H9 (cell line): ENCODE data around the gene EVI2A. TPM values are rescaled to one million over a fixed set of nuclear protein-coding genes. Genes with fewer than 3 reads are reported as not detected.

ENCODE experiments used
- DNase-seq: peaks from one replicate; pipeline ENCODE4 v3.0.0-alpha.2; 2017
- H2AFZ ChIP-seq: one replicate; pipeline ENCODE4 v1.6.1; 2013; ENCODE audit warnings: mild to moderate bottlenecking, low read length, control low read depth, moderate library complexity
- H2AK5ac ChIP-seq: 2 replicates; pipeline ENCODE4 v1.6.1; 2013; ENCODE audit warnings: low read length, control low read depth, mixed read lengths; ENCODE audit not compliant: insufficient read length
- H2BK120ac ChIP-seq: one replicate; pipeline ENCODE4 v1.6.1; 2013; ENCODE audit warnings: low read depth, mild to moderate bottlenecking, low read length, control low read depth, inconsistent platforms; ENCODE audit not compliant: poor library complexity, severe bottlenecking
- H2BK12ac ChIP-seq: 2 replicates; pipeline ENCODE4 v1.6.1; 2013; ENCODE audit warnings: low read length, control low read depth, mixed read lengths, low read depth; ENCODE audit not compliant: insufficient read length
- H2BK15ac ChIP-seq: 2 replicates; pipeline ENCODE4 v1.6.1; 2013; ENCODE audit warnings: low read depth, low read length, control low read depth
- H2BK20ac ChIP-seq: one replicate; pipeline ENCODE4 v1.6.1; 2013; ENCODE audit warnings: low read depth, mild to moderate bottlenecking, low read length, control low read depth, inconsistent platforms; ENCODE audit not compliant: poor library complexity, severe bottlenecking
- H2BK5ac ChIP-seq: 2 replicates; pipeline ENCODE4 v1.6.1; 2013; ENCODE audit warnings: low read length, control low read depth, mixed read lengths; ENCODE audit not compliant: insufficient read length
- H3K14ac ChIP-seq: 2 replicates; pipeline ENCODE4 v1.6.1; 2013; ENCODE audit warnings: low read length, control low read depth; ENCODE audit not compliant: insufficient read depth
- H3K18ac ChIP-seq: 2 replicates; pipeline ENCODE4 v1.6.1; 2013; ENCODE audit warnings: low read depth, mild to moderate bottlenecking, mixed read lengths, low read length, control low read depth; ENCODE audit not compliant: insufficient read length
- H3K23ac ChIP-seq: 2 replicates; pipeline ENCODE4 v1.6.1; 2013; ENCODE audit warnings: low read length, control low read depth, mixed read lengths, low read depth; ENCODE audit not compliant: insufficient read length
- H3K23me2 ChIP-seq: 2 replicates; pipeline ENCODE4 v1.6.1; 2013; ENCODE audit warnings: low read depth, mild to moderate bottlenecking, mixed read lengths, low read length, control low read depth; ENCODE audit not compliant: insufficient read length, poor library complexity, severe bottlenecking
- H3K27ac ChIP-seq: 2 replicates; pipeline ENCODE4 v1.5.1; 2013; ENCODE audit warnings: low read length, control low read depth, mixed read lengths, low read depth; ENCODE audit not compliant: insufficient read length
- H3K27me3 ChIP-seq: 2 replicates; pipeline ENCODE4 v1.6.1; 2013; ENCODE audit warnings: low read length, control low read depth, inconsistent platforms; ENCODE audit not compliant: insufficient read depth
- H3K4ac ChIP-seq: 2 replicates; pipeline ENCODE4 v1.6.1; 2013; ENCODE audit warnings: low read depth, mild to moderate bottlenecking, control low read depth, inconsistent platforms, low read length, moderate library complexity
- H3K4me1 ChIP-seq: 2 replicates; pipeline ENCODE4 v1.6.1; 2013; ENCODE audit warnings: low read length, control low read depth, inconsistent platforms; ENCODE audit not compliant: insufficient read depth
- H3K4me2 ChIP-seq: 2 replicates; pipeline ENCODE4 v1.6.1; 2013; ENCODE audit warnings: low read length, control low read depth, mixed read lengths; ENCODE audit not compliant: insufficient read length, insufficient read depth
- H3K56ac ChIP-seq: 2 replicates; pipeline ENCODE4 v1.6.1; 2013; ENCODE audit warnings: low read depth, mild to moderate bottlenecking, mixed read lengths, low read length, control low read depth; ENCODE audit not compliant: insufficient read length
- H3K79me1 ChIP-seq: 2 replicates; pipeline ENCODE4 v1.6.1; 2013; ENCODE audit warnings: low read depth, mild to moderate bottlenecking, moderate library complexity, low read length, control low read depth, inconsistent platforms; ENCODE audit not compliant: insufficient read depth, poor library complexity, severe bottlenecking
- H3K79me2 ChIP-seq: 2 replicates; pipeline ENCODE4 v1.6.1; 2013; ENCODE audit warnings: low read length, control low read depth, inconsistent platforms; ENCODE audit not compliant: insufficient read depth
- H3K9ac ChIP-seq: 2 replicates; pipeline ENCODE4 v1.6.1; 2013; ENCODE audit warnings: low read length, control low read depth, mixed read lengths; ENCODE audit not compliant: insufficient read length; ENCODE audit errors: extremely low read depth
- H3K9me3 ChIP-seq: one replicate; pipeline ENCODE4 v1.6.1; 2013; ENCODE audit warnings: low read depth, low read length, inconsistent platforms; ENCODE audit not compliant: control insufficient read depth
- H3T11ph ChIP-seq: one replicate; pipeline ENCODE4 v1.6.1; 2013; ENCODE audit warnings: mild to moderate bottlenecking, low read length, control low read depth, inconsistent platforms
- H4K20me1 ChIP-seq: one replicate; pipeline ENCODE4 v1.6.1; 2013; ENCODE audit not compliant: control insufficient read depth, insufficient read length, insufficient read depth
- H4K5ac ChIP-seq: 2 replicates; pipeline ENCODE4 v1.6.1; 2013; ENCODE audit warnings: low read depth, mild to moderate bottlenecking, mixed read lengths, low read length, control low read depth; ENCODE audit not compliant: insufficient read length
- H4K8ac ChIP-seq: replicated peaks from 2 replicates; pipeline ENCODE4 v1.6.1; 2013; ENCODE audit warnings: low read length, control low read depth, mixed read lengths, low read depth; ENCODE audit not compliant: insufficient read length
- H4K91ac ChIP-seq: 2 replicates; pipeline ENCODE4 v1.6.1; 2013; ENCODE audit warnings: low read depth, mild to moderate bottlenecking, moderate library complexity, mixed read lengths, low read length, control low read depth; ENCODE audit not compliant: insufficient read length
- H3K27ac Mint-ChIP-seq, 3 experiments: 2 replicates in 2 of 3; 3 replicates in 1 of 3; pipeline ENCODE4 v1.8.0; 2020 to 2021; ENCODE audit warnings: mixed read lengths in 3 of 3, mild to moderate bottlenecking in 1 of 3, moderate library complexity in 1 of 3
- H3K27me3 Mint-ChIP-seq: 2 replicates; pipeline ENCODE4 v1.8.0; 2021; ENCODE audit warnings: low read depth, mild to moderate bottlenecking, moderate library complexity, mixed read lengths
- H3K36me3 Mint-ChIP-seq, 3 experiments: 2 replicates in 2 of 3; 3 replicates in 1 of 3; pipeline ENCODE4 v1.8.0; 2020 to 2021; ENCODE audit warnings: low read depth in 3 of 3, mixed read lengths in 3 of 3; ENCODE audit not compliant: insufficient read depth in 1 of 3
- H3K4me1 Mint-ChIP-seq, 2 experiments: 2 replicates each; pipeline ENCODE4 v1.8.0; 2020; ENCODE audit warnings: mixed read lengths in 2 of 2
- H3K4me3 Mint-ChIP-seq, 2 experiments: 2 replicates in 1 of 2; 3 replicates in 1 of 2; pipeline ENCODE4 v1.8.0; 2020 to 2021; ENCODE audit warnings: mild to moderate bottlenecking in 2 of 2, mixed read lengths in 2 of 2, moderate library complexity in 1 of 2
- H3K9me3 Mint-ChIP-seq, 2 experiments: 2 replicates in 1 of 2; 3 replicates in 1 of 2; pipeline ENCODE4 v1.8.0; 2020; ENCODE audit warnings: mild to moderate bottlenecking in 2 of 2, mixed read lengths in 2 of 2, moderate library complexity in 1 of 2
- WGBS: extraction: QIAGEN DNeasy Blood & Tissue Kit; methylation state at CpG from one replicate; pipeline ENCODE4 v1.1.7; 2013; ENCODE audit warnings: missing lambda C conversion rate, low lambda C conversion rate, mixed read lengths; ENCODE audit not compliant: insufficient read length; ENCODE audit errors: extremely low coverage; 5-methylcytosine and 5-hydroxymethylcytosine counted together
- total RNA-seq: library from RNA; stranded (reverse); gene quantifications from 2 replicates; pipeline ENCODE4 v1.2.1, GENCODE V29; 2021
- TF ChIP-seq, protein P1 (sequence below): fragments of 200-600 bp; sonication (generic); conservative IDR thresholded peaks from 3 replicates; pipeline ENCODE4 v1.8.0; 2021; ENCODE audit warnings: antibody characterized with exemption, mild to moderate bottlenecking

Gene EVI2A
- total RNA-seq, 1 experiment from 2014 or later, result not detected

DNA sequence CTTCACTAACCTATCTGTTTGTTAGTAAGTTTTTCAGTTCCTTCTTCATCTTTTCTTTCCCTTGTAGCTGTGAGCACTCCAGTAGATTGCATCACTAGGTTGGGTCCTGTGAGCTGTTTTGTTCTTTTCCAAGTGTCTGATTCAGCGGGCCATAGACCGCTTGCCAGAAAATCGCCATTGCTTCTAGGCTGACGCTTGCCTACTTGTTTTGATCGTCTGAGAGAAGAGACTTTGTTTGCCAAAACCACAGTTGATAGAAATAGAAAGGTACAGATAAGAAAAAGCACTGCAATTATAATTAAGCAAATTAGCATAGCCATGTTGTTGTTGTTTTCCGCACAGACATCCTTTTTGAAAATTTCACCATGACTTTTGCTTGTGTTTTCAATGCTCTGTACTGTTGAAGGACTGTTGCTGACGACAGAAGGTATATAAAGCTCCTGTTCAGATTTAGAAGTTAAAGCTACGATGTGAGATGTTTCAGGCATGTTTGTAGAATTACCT lies 3.1 kb downstream of the EVI2A start:
- Histone ChIP-seq H3K79me2 (no peaks in the 10 kb centered on the region), H3K56ac (no peak overlapping the region), H2BK12ac (no peak overlapping the region), H3K79me1 (no peaks in the 10 kb centered on the region), H4K8ac (no peak overlapping the region), H2BK20ac (no peak overlapping the region), H3K23ac (no peak overlapping the region), H2AK5ac (no peak overlapping the region), H3K27ac (peak overlapping the region; percentile 68), H3K9me3 (no peaks in the 10 kb centered on the region), H3K4ac (no peak overlapping the region), H2BK15ac (no peak overlapping the region), H3K23me2 (no peaks in the 10 kb centered on the region), H4K20me1 (no peaks in the 10 kb centered on the region), H2BK5ac (no peak overlapping the region), H2BK120ac (no peak overlapping the region), H3K4me1 (no peaks in the 10 kb centered on the region), H3K27me3 (no peaks in the 10 kb centered on the region), H3K4me2 (no peak overlapping the region), H2AFZ (no peak overlapping the region), H4K91ac (no peak overlapping the region), H3K14ac (no peak overlapping the region), H3K18ac (no peak overlapping the region), H3K9ac (no peak overlapping the region), H4K5ac (no peak overlapping the region), H3T11ph (no peak overlapping the region)
- no peak for DNase-seq
- Mint-ChIP-seq H3K4me3 (no peak overlapping the region), H3K27me3 (no peaks in the 10 kb centered on the region), H3K4me1 (peaks cover 5 to 8% of the 10 kb centered on the region in 2 experiments), H3K27ac (peak overlapping the region in 1 of 3 experiments; percentile 80; a peak in 2 of 7 replicates), H3K9me3 (no peaks in the 10 kb centered on the region), H3K36me3 (no peaks in the 10 kb centered on the region)
- no CpG with 5 or more reads among the region's 8 CpGs for WGBS
- TF ChIP-seq, protein P1, sequence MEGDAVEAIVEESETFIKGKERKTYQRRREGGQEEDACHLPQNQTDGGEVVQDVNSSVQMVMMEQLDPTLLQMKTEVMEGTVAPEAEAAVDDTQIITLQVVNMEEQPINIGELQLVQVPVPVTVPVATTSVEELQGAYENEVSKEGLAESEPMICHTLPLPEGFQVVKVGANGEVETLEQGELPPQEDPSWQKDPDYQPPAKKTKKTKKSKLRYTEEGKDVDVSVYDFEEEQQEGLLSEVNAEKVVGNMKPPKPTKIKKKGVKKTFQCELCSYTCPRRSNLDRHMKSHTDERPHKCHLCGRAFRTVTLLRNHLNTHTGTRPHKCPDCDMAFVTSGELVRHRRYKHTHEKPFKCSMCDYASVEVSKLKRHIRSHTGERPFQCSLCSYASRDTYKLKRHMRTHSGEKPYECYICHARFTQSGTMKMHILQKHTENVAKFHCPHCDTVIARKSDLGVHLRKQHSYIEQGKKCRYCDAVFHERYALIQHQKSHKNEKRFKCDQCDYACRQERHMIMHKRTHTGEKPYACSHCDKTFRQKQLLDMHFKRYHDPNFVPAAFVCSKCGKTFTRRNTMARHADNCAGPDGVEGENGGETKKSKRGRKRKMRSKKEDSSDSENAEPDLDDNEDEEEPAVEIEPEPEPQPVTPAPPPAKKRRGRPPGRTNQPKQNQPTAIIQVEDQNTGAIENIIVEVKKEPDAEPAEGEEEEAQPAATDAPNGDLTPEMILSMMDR, result no peak
